ENCODE measurements around the gene SMAD9. TPM values are rescaled to one million over a fixed set of nuclear protein-coding genes. Genes with fewer than 3 reads are reported as not detected.

The SMAD9 gene
- total and polyA plus RNA-seq, 2 of the 4 experiments (the other 2 are of a cell fraction), result 3.2 to 4.8 TPM

- intact Hi-C loops (cut with micrococcal nuclease) (no loop called here), in situ Hi-C loops (cut with MboI; ENCODE audit: low sequenced_read_pairs) (loop anchor here (25.0 kb wide), 1 partner anchor 765 kb away; no protein-coding TSS in a partner anchor), dilution Hi-C loops (cut with HindIII; ENCODE audit: low sequenced_read_pairs, unreplicated experiment) (no loop called here)
- H2AK5ac ChIP-seq (ENCODE audit: low read depth, low read length), result no peak overlapping the region
- H3K36me3 ChIP-seq (ENCODE audit: control insufficient read depth, insufficient read depth, low read length), result peaks cover 15% of the 10 kb centered on the region
- BruUV-seq (replicated peaks), result TSS peak; percentile 55
- H2BK15ac ChIP-seq (ENCODE audit: low read depth, low read length), result no peak overlapping the region
- ATAC-seq (ENCODE audit: low read depth) (no peak), DNase-seq (no peak)
- H2AK9ac ChIP-seq (replicated peaks; ENCODE audit: low read depth, low read length, poor library complexity), result no peak overlapping the region
- H3K4me2 ChIP-seq (ENCODE audit: low read depth, low read length), result no peak overlapping the region
- H3K27ac ChIP-seq (ENCODE audit: insufficient read depth, low read length), result no peak overlapping the region
- no peak overlapping the region for H4K5ac ChIP-seq (ENCODE audit: low read depth, low read length)
- no peaks in the 10 kb centered on the region for H3K9me3 ChIP-seq (ENCODE audit: control insufficient read depth, insufficient read depth, low read length)
- no peak overlapping the region for H2BK20ac ChIP-seq (ENCODE audit: low read depth, low read length)
- H2BK5ac ChIP-seq (ENCODE audit: low read depth, low read length, poor library complexity, severe bottlenecking), result no peak overlapping the region
- H3K4ac ChIP-seq (ENCODE audit: low read depth, low read length), result no peak overlapping the region
- 0 out of 4 replicates have a peak, but pooled peaks cover 0 to 2% of the 10 kb centered on the region in 2 experiments for H3K79me1 ChIP-seq (ENCODE audit: low read depth in 1 of 2, low read length in 2 of 2)
- H3K27me3 ChIP-seq (ENCODE audit: control insufficient read depth, insufficient read depth, low read length), result no peaks in the 10 kb centered on the region
- H3K4me3 ChIP-seq (ENCODE audit: insufficient read depth, low read depth, low read length), result no peak overlapping the region
- no peak overlapping the region for H2AFZ ChIP-seq (replicated peaks; ENCODE audit: low read length, poor library complexity)
- H4K8ac ChIP-seq (ENCODE audit: low read depth in 2 of 2, low read length in 2 of 2), result no peak overlapping the region
- no peaks in the 10 kb centered on the region; the same call in 1 of the 2 replicates for H4K20me1 ChIP-seq (ENCODE audit: insufficient read depth, low read length)
- H3K9ac ChIP-seq (ENCODE audit: low read depth, low read length), result no peak overlapping the region
- H2BK120ac ChIP-seq (ENCODE audit: low read depth, low read length), result no peak overlapping the region
- no peak overlapping the region for H3K56ac ChIP-seq (ENCODE audit: extremely low read depth, insufficient read depth, low read length)
- H3K23ac ChIP-seq (ENCODE audit: low read depth, low read length), result no peak overlapping the region
- POLR2A ChIA-PET (ENCODE audit: unreplicated experiment), result no interaction called here
- CTCF ChIA-PET, result interaction anchor here (0.7 kb wide), 1 partner anchor 92 kb away, joined by 3 read pairs; no protein-coding TSS in a partner anchor
- H4K91ac ChIP-seq (ENCODE audit: insufficient read depth, low read depth, low read length), result no peak overlapping the region
- H3K9me1 ChIP-seq (ENCODE audit: insufficient read depth, low read length), result no peaks in the 10 kb centered on the region
- WGBS, 2 experiments (ENCODE audit: extremely low coverage in 2 of 2, insufficient read length in 1 of 2), result 68% methylated on average over 5 of the region's 9 CpGs; no CpG with 5 or more reads in 1 of the 2 experiments
- TF ChIP-seq CEBPB (IDR thresholded peaks at IDR 0.05; ENCODE audit: low read depth, low read length) (no peak), RCOR1 (IDR thresholded peaks at IDR 0.05; ENCODE audit: insufficient replicate concordance, low read length) (no peak)
- H3K14ac ChIP-seq (replicated peaks; ENCODE audit: low read depth, low read length), result no peak overlapping the region
- no peak overlapping the region for H3K18ac ChIP-seq (ENCODE audit: low read depth, low read length)
- no peaks in the 10 kb centered on the region for H3K4me1 ChIP-seq (ENCODE audit: control insufficient read depth, insufficient read depth, low read length)
Measured at GRCh38 chr13:36847606-36848005, 72.4 kb downstream of the SMAD9 start.
